LNCaP clone FGC (cell line): ENCODE data around the gene NDUFV2.

Source experiments
- DNase-seq: peaks from one replicate; pipeline ENCODE4 v3.0.0-alpha.2; 2011; ENCODE audit warnings: low read depth
- H3K4me3 ChIP-seq: 2 replicates; pipeline ENCODE4 v1.5.1; 2011; ENCODE audit warnings: mild to moderate bottlenecking, low read depth, low read length, control low read depth
- TF ChIP-seq, protein P1 (sequence below): IDR thresholded peaks from 2 replicates; pipeline ENCODE4 v1.5.1; 2012; ENCODE audit warnings: mild to moderate bottlenecking; ENCODE audit not compliant: control insufficient read depth, insufficient read depth; ENCODE audit errors: extremely low read depth

NDUFV2 gene

DNA sequence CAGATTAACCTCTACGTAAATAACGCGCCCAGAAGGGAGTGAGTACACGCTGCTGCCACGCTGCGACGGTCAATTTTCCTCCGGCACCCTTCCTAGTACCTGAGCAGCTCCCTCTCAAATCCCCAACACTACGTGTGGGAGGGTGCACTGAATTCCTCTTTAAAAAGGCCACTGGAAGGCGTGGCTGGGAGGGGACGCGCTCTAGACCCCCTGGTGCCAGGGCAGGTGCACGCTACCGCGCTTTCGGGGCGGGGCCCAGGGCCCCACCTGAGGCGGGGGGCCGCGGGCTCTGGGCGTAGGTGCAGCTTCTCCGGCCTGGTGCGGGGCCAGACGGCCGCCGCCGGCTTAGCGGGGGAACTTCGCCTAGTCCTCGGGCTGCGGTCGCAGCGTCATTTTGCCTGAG, 33.4 kb downstream of the NDUFV2 start:
- H3K4me3 ChIP-seq, result peak overlapping the region; percentile 65
- peak; percentile 22 for DNase-seq

DNA sequence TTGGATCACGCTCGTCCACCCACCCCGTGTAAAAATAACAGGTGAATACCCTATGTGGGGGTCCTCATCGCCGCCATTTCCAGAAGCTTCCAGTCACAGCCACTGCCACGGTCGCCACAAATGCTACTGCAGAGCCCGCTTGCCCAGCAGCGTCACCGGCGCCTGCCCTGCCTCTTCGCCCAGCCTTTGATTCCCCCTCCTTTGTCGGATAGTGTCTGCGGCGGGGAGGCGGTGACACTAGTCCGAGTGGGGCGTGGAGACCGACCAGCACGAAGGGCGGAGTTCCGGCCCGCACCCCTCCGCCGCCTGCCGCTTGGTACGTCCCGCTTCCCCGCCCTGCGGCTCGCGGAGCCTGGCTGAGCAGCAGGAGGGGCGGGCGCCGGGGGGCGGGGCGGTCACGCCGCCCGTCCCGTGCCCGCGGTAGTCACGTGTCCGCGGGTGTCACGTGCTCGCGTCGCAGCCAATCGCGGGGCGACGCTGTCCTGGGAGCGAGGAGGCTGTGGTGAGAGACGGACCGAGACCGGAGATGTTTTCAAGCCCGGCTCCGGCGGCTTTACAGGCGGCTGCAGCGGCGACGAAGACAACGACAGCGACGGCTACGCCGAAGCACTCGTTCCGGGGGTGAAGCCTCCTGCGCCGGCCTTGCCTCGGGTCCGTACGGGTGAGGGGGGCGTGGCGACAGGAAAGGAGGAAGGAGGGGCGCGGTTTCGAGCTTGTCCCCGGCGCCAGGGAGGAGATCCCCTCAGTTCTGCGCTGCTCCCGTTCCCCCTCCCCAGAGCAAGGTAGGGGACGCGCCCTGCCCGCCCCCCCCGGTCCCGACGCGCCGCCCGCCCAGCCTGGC, 34.0 kb downstream of the NDUFV2 start, which contains the start of gene ANKRD12:
Gene ANKRD12, plus strand, starts transcription at position 467 of the 841 bp plus-strand sequence. CDS start 45,652 bp downstream, outside the sequence.
- TF ChIP-seq, protein P1, sequence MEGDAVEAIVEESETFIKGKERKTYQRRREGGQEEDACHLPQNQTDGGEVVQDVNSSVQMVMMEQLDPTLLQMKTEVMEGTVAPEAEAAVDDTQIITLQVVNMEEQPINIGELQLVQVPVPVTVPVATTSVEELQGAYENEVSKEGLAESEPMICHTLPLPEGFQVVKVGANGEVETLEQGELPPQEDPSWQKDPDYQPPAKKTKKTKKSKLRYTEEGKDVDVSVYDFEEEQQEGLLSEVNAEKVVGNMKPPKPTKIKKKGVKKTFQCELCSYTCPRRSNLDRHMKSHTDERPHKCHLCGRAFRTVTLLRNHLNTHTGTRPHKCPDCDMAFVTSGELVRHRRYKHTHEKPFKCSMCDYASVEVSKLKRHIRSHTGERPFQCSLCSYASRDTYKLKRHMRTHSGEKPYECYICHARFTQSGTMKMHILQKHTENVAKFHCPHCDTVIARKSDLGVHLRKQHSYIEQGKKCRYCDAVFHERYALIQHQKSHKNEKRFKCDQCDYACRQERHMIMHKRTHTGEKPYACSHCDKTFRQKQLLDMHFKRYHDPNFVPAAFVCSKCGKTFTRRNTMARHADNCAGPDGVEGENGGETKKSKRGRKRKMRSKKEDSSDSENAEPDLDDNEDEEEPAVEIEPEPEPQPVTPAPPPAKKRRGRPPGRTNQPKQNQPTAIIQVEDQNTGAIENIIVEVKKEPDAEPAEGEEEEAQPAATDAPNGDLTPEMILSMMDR, result no peak
- peak within 1 kb of the TSS; percentile 65 for H3K4me3 ChIP-seq
- peak; percentile 90 for DNase-seq

More for the DNA sequence above, 33.4 kb downstream of the NDUFV2 start:
- TF ChIP-seq, protein P1, result no peak

DNA sequence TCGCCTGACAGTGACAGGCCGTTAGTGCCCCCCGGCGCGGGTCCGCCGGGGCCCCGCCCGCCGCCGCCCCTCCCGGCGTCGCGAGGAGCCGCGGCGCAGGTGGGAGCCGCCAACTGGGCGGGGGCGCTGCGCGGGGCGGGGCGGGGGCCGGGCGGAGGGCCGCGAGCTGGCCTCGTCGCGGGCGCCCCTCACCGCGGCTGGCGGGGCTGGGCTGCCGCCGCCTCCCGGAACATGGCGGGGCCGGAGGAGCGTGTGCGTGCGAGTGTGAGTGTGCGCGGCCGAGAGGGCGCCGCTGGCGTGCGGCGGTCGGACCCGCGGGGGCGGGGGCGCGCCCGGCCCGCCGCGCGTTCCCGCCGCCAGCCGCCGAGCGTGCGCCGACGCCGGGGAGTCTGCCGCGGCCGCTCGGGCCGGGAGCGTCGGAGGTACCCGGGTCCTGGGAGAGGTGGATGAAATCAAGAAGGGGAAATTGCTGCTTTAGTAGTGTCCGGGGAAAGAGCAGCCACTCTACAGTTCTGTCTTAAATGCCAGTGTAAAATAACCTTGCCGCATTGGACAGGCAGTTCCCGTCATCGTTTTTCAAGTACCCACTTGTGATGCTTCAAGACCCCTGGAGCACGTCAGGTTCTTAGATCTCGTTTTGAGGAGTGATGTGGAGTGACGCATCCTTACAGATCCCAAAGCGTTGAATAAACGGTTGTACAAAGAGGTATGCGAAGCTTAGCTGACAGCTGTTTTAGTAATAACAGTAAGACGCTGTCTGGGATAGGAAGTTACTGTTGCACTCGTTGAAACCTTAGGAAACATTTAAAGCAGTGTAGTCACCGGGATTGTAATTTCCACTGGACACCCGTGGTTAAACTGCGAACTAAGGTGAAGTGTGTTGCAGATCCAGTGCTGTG, 34.9 kb downstream of the NDUFV2 start:
- peak; percentile 8 for DNase-seq
- H3K4me3 ChIP-seq, result peak overlapping the region; percentile 65
- TF ChIP-seq, protein P1, result peak; percentile 2; the same call in 1 of the 2 replicates

DNA sequence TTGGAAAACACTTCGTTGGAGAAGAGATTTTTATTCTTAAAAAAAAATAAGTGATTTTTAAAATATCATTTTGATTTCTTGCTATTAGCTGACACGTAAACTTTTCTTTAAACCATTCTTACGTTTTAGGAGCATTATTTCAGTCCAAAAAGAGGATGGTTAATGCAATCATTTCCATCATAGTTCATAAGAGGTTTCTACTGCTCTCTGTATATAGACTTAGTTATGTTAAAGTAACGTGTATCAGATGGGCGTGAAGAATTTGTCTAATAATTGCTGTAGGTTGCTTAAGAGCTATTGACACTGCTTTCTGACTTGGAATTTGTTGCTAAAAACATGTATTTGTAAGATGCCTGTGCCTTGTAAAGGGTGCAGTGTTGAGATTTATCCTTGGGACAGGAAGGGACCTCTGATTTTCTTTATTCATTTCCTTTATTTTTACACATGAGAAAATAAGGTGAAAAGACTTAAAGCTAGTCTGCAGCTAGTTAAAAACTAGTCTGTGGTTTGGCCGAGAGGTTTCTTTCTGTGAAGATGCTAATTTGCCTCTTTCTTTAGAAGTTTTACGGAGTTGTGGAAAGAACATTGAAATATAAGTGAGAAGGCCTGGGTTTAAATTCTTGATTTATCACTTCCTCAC, 37.0 kb downstream of the NDUFV2 start:
- TF ChIP-seq, protein P1, result no peak
- no peak overlapping the region for H3K4me3 ChIP-seq
- DNase-seq, result no peak

DNA sequence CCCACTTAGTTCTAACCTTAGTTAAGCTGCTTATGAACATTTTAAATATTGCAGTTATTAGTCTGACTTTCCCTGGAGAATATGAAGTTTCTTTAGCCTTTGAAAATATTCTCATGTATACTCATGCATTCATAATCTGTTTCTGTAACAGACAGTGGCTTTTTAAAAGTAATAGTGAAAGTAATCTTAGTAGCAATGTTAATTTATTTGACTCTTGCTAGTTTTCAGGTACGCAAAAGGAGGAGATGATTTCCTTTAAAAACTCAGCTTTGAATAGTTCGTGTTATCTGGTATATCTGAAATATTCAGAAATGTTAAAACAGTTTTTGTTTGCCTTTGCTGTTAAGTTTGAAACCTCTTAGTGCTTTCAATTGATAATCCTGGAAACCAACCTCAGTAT, 37.9 kb downstream of the NDUFV2 start:
- H3K4me3 ChIP-seq, result no peak overlapping the region
- no peak for DNase-seq
- TF ChIP-seq, protein P1, result no peak

DNA sequence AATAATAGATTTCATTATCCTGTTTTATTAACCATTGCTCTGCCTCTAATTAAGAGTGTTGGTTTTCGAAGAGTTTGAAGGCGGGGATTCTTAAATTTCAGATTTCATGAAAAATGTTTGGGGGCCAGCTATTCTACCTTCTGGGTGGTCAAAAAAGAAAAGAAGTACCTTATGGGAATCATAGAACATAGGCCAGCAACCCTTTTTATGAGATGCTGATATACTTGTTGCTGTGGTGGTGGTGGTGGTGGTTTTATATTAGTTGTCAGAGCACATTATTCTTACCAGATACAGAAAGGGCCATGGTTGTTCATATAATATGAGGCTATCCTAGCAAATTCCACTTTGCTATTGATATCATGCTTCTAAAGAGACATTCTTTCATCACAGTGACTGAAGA, 38.5 kb downstream of the NDUFV2 start:
- no peak overlapping the region for H3K4me3 ChIP-seq
- DNase-seq, result no peak
- TF ChIP-seq, protein P1, result no peak
